Hematopoietic multipotent progenitor cell treated with erythropoietin and hydrocortisone succinate and interleukin-3 and kit ligand, for 4 days (in vitro differentiated cells): ENCODE measurements around the gene MYCBP2.
"Not testable (repeated sequence)": the region's sequence is repeated elsewhere in the genome, so short reads cannot be mapped to it uniquely, and the experiment has no call there.

Experiments used
- DNase-seq: peaks from one replicate; pipeline ENCODE4 v3.0.0-alpha.2; 2015

MYCBP2 gene

DNA sequence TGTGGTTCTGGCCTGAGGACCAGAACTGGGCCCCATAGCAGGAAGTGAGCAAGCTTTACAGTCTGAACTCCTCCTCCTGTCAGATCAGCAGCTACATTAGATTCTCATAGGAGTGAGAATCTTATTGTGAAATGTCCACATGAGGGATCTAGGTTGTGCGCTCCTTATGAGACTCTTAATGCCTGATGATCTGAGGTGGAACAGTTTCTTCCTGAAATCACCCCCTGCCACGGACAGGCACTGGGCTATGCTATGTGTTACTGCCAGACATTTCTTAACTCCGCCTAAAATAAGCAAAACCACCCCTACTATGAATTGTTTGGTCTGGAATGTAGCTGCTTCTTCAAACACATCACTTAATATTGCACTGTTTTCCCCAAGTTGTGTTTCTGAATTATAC is 304.6 kb downstream of the MYCBP2 start:
- DNase-seq, result peak; percentile 22

GRCh38 chr13:77019756-77020155 is 307.1 kb downstream of the MYCBP2 start:
- DNase-seq, result no peak

- DNase-seq, result no peak
Observed at GRCh38 chr13:77016888-77017623, 309.8 kb downstream of the MYCBP2 start.

DNA sequence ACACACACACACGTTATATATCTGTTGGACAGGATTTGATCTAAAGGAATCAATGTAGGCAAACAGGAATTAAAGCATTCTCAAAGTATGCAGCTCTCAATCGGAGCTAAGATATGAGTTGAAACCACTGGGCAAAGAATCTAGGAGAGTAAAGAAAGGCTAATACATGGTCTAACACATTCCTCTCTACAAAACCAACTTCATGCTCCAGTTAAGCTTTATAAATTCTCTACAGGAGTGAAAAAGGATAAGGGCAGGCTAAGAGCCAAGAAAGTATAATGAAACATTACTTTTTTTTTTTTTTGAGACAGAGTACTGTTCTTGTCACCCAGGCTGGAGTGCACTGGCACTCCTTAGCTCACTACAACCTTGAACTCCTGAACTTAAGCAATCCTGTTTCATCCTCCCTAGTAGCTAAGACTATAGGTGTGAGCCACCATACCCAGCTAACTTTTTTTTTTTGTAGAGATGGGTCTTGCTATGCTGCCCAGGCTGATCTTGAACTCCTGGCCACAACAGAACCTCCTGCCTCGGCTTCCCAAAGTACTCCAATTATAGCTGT is 310.6 kb downstream of the MYCBP2 start:
- no peak for DNase-seq

DNA sequence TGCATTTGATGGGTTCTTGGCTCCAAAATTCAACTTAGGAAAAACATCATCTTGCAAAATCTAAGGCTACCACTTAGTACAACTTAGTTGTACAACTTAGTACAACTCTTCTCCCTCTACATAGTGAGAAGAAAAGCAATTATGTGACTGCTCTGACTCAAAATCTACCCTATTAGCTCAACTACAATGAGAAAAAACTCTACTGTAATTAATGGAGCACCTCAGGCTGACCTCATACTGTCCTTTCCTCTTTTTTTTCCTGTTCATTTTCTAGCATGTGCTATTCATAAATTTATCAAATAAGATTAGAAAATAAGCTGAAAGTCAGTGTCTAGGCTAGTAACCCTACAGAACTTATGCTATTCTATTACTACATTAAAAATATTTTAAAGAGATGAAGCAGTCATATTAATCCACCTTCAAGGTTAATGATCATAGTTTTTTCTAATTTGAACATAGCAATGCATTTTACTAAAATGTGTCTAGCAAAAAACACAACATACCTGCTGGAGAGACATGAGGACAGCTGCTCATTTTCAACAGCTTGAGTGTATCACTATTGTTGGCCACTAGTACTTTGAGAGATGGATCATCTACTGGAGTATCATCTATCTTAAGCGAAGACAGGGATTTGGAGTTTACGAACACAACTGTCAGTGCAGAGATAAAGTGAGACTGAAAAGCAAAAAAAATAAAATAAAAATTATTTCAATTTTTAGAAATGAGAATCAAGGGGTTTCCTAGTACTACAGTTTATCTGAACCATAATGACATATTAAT is 311.8 kb downstream of the MYCBP2 start:
- no peak for DNase-seq

DNA sequence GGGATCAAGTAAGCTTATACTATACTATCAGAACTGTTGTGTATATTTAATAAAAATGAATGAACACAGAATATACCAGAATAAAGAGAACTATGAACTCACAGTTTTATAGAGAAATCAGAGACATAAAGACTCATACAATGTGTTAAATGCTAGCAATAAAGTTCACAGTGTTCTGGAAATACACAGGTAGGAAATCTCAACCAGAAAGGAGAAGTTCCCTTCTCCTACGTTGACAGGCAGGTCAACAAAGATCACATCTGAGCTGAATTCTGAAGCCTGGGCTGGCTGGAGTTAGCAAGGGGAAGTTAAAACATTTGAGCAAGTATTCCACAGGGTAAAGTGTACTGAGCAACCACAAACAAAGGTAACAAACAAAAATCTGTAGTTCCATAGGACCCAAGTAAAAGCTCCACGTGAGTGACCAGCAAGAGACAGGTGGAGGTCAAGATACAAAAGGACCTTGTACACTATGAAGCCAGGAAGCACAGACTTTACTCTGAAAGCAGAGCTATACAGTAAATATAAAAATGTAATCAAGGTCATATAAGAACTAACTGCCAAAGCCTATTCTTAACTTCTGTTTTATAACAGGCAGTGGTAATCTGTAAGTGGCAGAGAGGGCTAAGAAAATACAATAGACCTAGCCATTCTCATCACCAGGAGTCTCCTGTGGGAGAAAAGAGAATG is 312.9 kb downstream of the MYCBP2 start:
- no peak for DNase-seq

DNA sequence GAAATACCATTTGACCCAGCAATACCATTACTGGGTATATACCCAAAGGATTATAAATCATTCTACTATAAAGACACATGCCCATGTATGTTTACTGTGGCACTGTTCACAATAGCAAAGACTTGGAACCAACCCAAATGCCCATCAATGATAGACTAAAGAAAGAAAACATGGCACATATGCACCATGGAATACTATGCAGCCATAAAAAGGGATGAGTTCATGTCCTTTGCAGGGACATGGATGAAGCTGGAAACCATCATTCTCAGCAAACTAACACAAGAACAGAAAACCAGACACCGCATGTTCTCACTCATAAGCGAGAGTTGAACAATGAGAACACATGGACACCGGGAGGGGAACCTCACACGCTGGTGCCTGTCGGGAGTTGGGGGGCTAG is 317.2 kb downstream of the MYCBP2 start:
- DNase-seq, result not testable (repeated sequence)

GRCh38 chr13:77009011-77009410 is 317.9 kb downstream of the MYCBP2 start:
- DNase-seq, result no peak

DNA sequence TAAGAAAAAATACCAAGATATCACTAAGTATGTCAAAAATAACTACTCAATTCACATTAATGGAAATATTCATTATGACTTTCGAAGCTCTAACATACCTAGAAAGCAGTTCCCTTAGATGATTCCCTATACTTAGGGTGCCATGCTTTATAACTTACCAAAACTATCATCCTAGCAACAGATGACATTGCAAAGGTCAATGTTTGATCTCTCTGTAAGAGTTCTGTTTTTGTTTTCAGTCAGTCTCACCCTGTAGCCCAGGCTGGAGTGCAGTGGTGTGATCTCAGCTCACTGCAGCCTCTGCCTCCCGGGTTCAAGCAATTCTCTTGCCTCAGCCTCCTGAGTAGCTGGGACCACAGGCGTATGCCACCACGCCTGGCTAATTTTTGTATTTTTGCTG is 318.6 kb downstream of the MYCBP2 start:
- not testable (repeated sequence) for DNase-seq

DNA sequence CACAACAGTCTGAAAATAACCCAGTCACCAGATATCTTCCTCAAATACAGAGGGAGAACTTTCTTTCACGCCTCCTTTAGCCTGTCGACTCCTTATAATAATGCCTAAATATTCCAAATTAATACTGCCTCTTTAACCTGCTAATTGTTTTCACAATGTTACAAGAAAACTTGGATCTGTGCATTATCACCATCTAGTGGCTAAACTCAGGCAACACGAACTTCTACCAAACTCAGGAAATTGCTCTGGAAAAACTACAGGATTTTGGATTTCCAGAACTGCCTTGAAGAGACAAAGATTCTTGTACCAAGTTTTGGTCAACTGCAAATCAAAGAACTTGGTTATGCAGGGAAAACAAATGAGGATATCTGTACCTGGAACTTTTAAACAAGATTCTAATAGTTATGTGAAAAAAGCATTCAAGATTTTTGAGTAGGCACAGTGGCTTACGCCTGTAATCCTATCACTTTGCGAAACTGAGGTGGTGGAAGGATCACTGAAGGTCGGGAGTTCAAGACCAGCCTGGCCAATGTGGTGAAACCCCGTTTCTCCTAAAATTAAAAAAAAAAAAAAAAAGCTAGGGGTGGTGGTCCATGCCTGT is 324.2 kb downstream of the MYCBP2 start:
- peak; percentile 50 for DNase-seq

DNA sequence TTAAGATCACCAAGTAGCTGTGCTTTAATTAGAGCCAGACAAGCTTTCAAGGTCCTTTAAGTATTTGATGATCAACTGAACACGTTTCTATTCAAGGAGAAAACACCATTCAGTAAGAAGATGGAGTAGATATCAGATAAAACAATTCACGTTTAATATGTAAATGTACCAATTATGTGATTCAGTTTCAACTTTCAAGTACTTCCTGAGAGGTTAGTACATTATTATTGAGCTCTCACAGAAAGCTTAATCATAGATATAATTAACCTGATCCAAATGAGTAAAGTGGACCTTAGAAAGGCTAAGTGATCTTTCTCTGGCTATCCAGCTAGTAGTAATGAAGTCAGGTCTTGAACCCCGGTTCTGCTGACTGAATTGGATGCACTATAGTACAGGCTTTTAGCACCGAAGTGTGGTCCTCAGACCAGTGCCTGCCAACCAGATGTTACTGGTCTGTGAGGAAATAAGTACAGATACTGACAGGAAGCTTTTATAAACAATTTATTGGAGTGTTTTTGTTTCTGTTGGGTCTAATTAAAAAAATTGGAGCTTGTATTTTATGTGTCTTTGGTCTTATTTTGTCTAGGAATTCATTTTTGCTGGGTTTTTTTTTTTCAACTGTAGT is 324.8 kb downstream of the MYCBP2 start:
- no peak for DNase-seq

DNA sequence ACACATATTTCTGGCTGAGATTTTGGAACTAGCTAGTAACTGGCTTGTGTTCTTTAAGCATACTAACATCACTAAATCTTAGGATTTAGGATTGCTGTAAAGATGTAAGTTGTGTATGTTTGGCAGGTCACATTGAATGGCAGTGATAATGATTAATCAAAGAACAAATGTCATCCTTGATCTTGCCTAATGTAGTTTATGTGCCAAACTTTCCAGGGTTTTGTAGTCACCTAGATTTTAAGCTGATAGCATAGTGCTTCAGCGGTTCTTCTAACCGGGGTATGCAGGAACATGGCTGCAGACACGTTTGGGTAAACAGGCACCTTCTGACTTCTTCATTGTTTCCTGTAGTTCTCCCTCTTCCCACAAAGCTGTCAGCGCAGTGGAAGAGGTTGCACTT is 325.4 kb downstream of the MYCBP2 start:
- no peak for DNase-seq

DNA sequence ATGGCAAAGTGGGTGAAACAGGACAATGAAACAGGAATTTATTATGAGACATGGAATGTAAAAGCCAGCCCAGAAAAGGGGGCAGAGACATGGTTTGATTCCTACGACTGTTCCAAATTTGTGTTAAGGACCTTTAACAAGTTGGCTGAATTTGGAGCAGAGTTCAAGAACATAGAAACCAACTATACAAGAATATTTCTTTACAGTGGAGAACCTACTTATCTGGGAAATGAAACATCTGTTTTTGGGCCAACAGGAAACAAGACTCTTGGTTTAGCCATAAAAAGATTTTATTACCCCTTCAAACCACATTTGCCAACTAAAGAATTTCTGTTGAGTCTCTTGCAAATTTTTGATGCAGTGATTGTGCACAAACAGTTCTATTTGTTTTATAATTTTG is 326.4 kb downstream of the MYCBP2 start:
- no peak for DNase-seq
